C1 segment of cervical spinal cord (tissue), 14 donors: ENCODE results near the gene FMNL3.
A peak's percentile ranks its signal among the peaks of the same experiment; 100 is the strongest.

Source experiments
- DNase-seq, 14 donors: peaks; one replicate each; lab custom pipeline; 2025; lab: John Stamatoyannopoulos, UW

FMNL3 gene

DNA sequence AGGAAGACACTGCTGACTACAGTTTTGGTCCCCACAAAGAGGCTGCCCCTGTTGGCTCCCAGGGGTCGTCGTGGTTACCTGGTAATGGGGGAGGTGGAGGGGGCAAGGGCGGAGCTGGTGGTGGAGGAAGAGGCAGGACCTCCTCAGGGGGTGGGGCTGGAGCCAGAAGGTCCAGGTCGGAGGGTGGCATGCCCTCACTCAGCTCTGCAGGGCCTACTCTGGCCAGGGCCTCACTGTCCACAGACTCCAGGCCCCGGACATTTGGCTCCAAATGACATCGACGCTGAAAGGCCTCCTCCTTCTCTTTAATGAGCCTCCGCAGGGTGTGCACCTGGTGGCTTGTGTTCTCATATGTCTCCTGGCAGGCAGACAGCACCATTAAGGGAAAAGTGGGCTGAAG lies 55.4 kb downstream of the FMNL3 start:
- DNase-seq, result peak in 1 of 14 donors; percentile 17

DNA sequence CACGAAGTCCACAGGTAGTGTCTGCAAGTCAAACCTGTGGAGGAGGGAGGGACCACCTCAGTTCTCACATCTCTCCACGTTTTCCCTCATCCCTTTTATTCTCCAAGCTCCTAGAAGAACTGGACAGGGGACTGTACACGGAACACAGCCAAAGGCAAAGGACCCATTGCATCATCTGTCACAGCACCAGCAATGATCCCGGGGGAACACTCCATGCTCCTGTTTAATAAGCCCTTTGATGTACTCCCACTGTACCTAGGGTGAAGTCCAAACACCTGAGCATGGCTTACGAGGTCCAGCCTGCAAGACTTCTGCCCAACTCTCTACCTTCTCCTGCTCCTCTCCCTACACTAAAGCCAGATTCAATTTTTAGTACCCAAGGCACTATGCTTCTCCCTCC lies 57.3 kb downstream of the FMNL3 start:
- DNase-seq, result no peak

DNA sequence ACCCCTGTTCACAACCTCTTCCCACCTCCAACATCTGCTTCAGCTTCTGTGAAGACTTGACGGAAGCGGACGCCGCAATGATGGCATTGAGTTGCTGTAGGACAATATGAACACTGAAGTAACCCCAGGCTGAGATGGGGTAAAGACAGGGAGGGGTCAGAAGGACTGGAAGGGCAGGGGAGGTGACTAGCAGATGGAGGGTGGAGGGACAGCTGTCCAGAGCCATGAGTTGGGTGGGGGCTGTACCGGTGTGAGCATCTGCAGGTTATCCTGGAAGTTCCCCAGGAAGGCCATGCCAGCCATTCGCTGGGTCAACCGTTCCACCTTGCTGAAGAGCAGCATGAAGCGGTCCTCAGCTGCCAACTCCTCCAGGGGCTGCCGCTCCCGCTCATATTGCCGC lies 57.8 kb downstream of the FMNL3 start:
- DNase-seq, result no peak

DNA sequence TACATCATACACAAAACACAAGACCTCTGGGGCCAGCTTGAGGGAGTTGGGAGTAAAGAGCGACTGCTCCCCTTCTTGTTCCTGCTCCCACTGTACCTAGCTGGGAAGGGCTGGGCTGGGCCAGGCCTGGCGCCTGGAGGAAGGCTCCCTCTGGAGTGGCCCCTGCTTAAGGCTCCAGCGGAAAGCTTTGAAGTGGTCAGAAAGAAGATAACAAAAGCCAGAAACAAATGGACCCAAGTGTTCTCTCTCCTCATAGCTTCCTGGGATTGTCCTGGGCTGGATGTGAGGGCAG lies 58.5 kb downstream of the FMNL3 start:
- no peak for DNase-seq

DNA sequence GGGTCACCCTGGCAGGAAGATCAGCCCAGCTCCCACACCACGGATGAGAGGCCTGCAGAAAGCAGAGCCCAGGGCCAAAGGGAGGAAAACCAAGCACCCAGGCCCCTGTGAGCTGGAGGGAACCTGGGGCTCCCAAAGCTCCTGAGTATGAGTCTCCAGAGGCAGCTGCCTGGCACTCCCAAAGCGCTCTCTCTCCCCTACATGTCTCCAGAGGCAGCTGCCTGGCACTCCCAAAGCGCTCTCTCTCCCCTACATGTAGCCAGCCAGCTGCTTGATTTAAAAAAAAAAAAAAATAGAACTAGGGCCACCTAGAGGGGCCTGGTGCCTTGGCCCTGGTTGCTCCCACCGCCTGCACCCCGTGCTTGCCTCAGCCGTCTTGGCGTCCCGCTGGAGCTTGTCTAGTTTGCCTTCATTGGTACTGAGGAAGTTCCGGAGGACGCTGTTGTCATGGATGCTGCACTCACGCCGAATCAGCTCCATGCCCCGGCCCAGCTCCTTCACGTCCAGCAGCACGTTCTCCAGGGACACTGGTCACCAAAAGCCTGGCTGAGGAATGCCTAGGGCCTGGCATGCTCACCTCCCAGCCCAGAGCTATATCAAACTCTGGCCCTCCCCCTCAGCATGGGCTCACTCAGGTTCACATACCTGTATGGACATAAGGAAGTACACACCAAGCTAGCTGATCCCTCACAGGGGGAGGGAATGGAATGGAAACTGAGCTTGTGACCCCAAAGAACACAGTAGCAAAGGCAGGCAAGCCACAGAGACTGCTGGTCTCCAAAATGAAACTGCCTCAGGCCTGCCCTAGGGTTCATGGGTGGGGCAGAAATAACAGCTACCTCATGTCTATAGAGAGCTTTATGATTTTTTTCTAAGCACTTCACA lies 59.1 kb downstream of the FMNL3 start:
- DNase-seq, result peak in 1 of 14 donors; percentile 26

DNA sequence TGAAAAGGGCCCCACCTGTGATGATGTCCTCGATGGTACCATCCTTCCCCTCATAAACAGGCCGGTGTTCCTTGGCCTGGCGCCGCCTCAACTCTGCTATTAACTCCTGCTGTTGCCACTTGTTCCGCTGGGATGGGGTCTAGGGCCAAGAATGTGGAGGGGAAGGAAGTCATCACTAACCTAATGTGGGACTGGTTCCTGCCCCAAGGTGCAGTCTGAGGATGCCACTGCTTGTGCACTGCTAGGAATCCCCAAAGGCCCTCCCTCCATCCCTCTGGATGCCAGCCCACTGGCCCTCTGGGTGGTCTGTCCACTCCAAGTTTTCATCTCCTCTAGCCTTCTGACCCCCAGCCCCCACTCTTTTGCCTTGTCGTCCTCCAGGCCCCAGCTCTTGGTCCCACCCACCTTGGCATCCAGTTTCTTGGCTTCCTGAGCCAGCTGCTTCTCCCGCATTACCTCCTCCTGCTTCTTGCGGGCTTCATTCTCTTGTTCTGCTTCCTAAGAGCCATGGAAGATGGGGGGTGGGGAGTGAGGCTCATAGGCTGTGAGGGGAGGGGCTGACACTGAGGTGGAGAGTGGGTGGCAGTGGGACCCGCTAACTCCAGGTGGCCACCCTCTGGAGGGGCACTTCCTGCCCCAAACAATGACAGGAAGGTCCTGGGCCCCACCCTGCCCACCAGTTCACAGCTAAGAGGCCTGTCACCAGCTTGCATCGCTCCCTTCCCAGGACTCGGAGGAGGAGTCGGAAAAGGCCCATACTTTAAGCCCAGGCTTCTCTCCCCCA lies 60.1 kb downstream of the FMNL3 start:
- no peak for DNase-seq

DNA sequence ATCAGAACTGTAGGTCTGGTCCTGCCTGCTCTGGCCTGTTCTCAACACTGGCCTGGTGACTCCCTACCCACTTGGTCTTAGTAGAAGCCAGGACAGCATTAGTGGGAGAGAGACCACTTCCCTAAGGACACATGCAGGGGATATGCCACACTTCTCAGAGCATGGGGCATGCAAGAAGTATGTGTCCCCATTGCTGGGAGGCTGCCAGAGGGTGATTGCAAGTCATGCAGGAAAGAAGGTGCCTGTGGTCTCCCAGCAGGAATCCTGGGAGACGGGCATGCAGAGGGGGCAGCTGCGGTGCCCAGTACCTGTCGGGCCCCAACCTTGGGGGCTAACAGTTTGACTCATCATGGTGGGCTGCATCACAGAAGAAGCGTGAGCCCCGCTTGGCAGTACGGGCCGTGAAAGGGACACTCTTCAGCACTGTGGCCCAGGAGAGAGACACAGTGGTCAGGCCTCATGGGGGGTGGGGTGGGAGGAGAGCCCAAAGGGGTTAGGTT lies 60.8 kb downstream of the FMNL3 start:
- DNase-seq, result no peak

DNA sequence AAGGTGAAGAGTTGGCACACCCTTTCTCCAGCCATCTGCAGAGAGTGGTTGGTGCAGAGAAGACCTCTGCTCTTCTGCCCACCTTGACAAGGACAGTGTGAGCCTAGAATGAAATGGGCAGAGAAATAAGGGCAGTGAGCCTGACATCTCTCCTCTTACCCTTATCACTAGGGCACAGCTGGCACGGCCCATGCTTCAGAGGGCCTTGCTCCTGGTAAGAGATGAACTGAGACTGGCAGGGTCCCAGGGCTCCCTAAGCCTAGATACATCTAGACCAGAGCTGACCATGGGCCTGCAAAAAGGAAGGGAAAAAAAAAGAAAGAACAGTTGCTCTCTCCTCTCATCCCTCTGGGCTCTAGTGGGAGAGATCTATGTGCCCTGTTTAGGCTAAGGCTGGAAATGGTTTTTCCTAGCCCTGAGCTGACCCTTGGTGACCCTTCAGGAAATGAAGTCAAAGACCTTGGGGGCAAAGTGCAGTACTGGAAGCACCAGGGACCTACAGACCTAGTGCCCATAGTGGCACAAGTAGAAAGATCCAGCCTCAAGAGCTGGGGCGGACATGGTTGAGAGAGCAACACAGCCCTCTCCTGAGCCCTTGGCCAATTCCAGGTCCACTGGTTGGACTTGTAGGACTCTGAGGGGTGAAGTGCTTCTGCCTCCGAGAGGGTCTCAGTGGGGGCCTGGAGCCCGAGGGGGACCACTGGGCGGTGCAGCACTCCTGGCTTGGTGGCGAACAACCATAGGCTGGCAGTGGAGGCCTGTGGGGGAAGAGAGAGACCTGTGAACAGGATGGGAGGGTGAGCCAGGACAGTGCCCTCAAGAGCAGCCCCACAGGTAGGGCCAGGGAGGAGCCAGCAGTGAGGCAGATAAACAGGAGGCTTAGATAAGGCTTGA lies 61.8 kb downstream of the FMNL3 start:
- DNase-seq, result no peak

DNA sequence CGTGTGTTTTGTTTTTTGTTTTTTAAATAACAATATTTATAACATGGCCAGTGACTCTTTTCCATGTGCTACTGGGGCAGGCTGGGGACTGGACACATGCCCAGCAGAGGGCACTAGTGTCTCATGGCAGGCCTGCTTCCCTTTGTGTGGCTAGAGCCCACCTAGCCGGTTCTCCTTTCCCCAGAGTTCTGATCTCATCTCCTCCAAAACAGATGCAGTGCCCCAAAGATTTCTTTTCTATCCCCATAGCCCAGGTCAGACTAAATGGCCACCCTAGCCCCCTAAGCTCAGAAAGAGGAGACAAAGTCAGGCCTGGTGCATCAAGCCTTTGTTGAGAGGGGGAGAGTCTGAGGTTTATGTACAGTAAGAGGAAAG lies 62.6 kb downstream of the FMNL3 start:
- DNase-seq, result peak in 13 of 14 donors; percentile 7 to 80 (median 61)

DNA sequence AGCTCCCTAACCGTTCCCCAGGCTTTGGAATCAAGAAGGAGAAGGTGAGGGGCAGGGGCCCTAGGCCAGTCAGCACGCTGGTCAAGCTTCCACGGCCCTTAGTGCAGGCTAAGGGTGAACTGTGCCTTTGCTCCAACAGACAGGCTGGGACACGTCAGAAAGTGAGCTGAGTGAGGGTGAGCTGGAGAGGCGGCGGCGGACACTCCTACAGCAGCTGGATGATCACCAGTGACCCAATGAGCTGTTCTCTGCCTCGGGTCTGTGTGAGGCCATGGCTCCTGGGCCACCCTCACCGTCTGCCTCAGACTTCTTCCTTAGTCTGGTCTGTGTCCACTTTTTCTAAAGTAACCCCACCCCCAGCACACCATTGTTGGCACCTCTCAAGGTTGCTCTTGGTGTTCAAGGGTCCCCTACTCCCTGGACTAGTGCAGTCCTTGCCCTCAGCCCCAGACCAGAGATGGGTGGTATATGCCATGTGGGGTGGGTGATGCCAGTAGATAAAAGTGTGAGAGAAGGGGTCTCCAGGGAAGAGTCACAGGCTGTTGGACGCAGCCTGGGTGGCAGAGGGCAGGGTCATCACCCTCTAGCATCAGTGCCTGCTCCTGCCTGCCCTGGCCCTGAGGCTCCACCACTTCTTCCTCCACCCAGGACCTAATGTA lies 63.1 kb downstream of the FMNL3 start:
- no peak for DNase-seq

DNA sequence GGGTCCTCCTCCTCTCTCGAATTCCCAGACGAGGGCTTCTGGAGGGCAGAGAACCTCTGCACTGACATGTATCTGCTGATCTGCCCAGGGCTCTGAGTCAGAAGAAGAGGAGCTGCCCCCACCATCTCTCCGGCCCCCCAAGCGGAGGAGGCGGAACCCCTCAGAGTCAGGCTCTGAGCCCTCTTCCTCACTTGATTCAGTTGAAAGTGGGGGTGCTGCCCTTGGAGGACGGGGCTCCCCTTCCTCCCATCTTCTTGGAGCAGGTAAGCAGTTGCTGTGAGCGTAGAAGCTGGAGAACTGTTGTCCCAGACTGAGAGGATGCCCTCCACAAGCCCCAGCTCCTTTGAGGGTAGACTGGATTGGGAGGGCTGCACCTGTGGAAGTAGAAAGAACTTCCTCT lies 64.1 kb downstream of the FMNL3 start:
- no peak for DNase-seq

DNA sequence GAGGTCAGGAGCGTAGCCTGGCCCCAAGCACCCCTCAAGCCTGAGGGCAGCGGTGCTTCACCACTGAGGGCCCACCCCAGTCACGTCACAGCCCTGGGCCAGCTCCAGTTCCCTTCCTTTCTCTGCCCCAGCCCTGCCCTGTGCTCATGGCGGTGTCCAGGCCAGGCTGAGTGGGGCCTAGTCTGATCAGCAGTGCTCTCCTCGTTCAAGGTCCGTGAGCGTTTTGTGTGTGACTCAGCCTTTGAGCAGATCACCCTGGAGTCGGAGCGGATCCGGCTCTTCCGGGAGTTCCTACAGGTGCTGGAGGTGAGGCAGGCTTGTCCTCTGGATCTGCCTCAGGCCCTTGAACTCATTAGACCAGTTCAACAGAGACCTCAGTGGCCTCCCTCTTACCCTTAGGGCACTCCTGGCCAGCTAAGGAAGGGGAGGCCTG lies 64.8 kb downstream of the FMNL3 start:
- no peak for DNase-seq

DNA sequence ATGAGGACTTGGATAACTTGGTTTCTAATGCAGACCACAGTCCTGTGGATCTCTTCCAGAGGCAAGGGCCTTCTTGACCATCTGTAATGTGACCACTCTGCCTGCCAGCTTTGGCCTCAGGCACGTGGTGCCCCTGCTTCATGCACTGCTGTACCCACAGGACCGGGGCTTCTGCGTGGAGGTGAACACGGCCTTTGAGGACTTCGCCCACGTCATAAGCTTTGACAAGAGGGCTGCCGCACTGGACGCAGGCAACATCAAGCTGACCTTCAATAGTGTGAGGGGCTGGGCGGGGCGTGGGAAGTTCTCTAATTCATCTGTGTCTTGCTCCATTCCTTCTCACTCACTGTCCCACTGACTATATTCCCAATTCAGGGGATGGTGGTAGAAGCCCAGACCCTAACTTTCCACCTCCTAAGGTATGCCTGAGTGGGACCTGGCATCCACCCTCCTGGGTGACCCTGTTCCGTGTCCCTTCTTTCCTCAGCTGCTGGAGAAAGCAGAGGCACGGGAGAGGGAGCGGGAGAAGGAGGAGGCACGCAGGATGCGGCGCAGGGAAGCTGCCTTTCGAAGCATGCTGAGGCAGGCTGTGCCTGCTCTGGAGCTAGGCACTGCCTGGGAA lies 65.3 kb downstream of the FMNL3 start:
- DNase-seq, result no peak

DNA sequence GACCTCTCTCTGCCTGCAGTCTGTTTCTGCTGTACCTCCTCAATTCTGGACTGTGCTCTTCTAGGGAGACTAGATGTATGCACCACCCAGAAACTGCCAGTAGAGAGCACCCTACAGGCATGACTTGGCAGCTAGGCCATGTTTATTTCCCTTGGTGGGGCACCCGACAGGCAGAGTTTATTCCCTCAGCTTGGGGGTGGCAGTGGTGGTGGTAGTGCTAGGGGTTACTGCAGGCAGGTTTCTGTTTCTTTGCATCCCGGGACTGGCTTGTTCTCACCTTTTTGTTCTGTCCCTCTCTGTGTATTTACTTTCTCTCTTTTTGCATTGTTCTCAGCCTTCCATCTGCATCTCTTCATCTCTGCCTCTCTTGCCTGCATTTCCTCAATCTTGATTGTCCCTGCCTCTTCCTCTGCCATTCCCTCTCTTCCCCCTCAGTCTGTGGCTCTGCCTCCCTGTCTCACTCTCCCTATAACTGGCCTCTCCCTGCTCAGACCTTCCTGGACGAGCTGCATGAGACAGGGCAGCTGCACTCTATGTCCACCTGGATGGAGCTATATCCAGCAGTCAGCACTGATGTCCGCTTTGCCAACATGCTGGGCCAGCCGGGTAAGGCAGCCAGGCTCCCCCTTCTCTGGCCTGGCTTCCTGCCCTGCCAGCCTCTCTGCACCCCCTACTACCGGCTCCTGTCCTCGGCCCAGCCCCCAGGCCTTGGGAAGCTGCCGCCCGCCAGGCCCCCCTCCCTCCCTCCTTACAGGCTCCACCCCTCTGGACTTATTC lies 70.0 kb downstream of the FMNL3 start:
- DNase-seq, result peak in 11 of 14 donors; percentile 15 to 83 (median 44)

DNA sequence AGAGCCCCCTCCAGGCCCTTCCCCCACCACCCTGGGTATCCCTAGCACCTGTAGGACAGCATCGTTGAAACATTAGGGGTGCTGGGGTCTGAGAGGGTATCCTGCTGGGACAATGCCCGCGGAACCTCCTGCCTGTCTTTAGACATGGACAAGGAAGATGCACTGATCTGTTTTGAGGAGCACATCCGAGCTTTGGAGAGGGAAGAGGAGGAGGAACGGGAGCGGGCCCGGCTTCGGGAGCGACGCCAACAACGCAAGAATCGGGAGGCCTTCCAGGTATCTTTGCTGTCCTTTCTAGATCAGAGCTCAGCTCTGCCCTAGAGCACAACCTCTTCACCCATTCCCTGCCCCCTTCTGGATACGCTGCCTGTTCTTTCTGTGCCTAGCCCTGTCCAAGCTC lies 70.6 kb downstream of the FMNL3 start:
- no peak for DNase-seq

DNA sequence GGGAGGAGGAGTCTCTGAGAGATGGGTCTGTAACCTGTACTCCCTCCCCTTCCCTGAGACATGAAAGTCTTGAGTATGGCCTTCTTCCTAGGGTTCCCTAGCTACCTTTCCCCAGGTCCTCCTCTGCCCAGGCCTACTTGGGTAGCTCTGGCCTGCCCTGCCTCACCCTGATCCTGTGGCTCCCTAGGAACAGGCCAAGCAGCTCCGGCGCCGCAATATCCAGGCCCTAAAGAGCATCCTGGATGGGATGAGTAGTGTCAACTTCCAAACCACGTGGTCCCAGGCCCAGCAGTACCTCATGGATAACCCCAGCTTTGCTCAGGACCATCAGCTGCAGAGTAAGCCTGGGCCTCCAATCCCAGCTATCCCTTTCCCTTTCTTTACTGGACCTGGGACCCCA lies 71.5 kb downstream of the FMNL3 start:
- no peak for DNase-seq

DNA sequence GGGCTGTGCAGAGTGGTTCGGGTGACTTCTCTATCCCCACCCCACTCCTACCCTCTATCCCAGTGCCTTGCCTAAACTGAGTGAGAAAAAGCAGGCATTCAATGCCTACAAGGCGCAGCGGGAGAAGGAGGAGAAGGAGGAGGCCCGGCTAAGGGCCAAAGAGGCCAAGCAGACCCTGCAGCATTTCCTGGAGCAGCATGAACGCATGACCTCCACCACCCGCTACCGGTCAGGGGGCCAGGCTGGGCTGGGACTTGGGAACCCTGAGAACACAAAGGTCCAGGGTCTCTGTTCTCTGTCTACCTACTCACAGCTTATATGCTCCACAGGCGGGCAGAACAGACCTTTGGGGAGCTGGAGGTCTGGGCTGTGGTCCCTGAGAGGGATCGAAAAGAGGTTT lies 72.2 kb downstream of the FMNL3 start:
- DNase-seq, result no peak

DNA sequence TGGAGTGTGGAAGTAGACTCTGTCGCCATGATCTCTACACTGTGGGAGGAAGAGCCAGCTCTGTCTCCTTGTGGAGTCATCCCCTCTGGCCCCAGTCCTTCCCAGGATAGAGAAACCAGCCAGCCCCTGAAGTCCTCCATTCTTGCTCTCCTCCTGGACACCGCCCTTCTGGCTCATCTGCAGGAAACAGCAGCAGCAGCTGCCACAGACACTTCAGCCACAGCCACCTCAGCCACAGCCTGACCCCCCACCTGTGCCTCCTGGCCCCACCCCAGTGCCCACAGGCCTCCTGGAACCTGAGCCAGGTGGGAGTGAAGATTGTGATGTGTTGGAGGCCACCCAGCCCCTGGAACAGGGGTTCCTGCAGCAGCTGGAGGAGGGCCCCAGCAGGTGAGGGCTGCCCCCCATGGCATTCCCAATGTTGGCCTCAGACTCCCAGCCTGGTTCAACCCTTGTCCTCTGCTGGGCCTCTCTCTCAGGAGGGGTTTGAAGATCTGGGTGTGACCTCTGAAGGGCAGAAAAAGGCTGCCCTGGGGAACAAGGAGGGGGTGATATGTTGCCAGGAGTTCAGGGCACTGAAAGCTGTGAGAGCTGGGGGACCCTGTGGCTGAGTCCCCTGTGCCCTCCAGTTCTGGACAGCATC lies 73.4 kb downstream of the FMNL3 start:
- no peak for DNase-seq

DNA sequence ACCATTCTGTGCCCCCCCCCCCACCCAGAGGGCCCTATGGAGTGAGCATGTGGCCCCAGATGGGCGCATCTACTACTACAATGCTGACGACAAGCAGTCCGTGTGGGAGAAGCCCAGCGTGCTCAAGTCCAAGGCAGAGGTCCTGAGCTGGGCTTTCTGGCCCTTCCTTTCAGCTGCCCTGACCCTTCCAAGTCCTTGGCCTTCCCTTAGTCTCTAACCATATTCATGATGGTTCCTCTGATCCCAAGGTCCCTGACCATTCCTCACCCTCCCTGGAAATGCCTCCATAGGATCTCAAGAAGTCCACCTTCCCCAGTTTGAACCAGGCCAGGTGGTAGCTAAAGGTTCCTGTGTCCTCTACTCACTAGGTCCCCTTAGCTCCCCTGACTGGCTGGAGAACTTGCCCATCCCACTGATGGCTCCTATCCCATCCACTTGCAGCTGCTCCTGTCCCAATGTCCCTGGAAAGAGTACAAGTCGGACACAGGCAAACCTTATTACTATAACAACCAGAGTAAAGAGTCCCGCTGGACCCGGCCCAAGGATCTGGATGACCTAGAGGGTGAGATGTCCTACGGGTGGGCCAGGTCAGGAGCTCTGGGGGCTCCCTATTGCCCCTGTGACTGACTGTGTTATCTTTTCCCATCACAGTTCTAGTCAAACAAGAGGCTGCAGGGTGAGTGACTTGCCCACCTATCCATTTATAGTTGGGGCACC lies 74.1 kb downstream of the FMNL3 start:
- DNase-seq, result no peak
